ENCODE measurements around the gene KANSL2. TPM values are rescaled to one million over a fixed set of nuclear protein-coding genes. Genes with fewer than 3 reads are reported as not detected.

The KANSL2 gene
- total and polyA plus RNA-seq, 2 donors (not counting 3 experiments of a cell fraction or from before 2014, with no cell fraction given): 30.5 to 35.8 TPM

- peaks cover 31% of the 10 kb centered on the region in 2 experiments for H3K36me3 ChIP-seq (ENCODE audit: control insufficient read depth in 2 of 2, extremely low read depth in 1 of 2, insufficient read depth in 2 of 2, low read length in 2 of 2)
- FAIRE-seq: no peak
- no peak for DNase-seq (ENCODE audit: low read depth, low spot score)
These were observed 10.7 kb downstream of the KANSL2 start for GRCh38 chr12:48671231-48671856.

GRCh38 chr12:48668996-48669395, 13.0 kb downstream of the KANSL2 start:
- Histone ChIP-seq H3K27me3 (ENCODE audit: control insufficient read depth in 2 of 2, insufficient read depth in 2 of 2, low read length in 2 of 2) (no peaks in the 10 kb centered on the region), H3K79me2 (ENCODE audit: control insufficient read depth, insufficient read depth, low read length) (peaks cover 17% of the 10 kb centered on the region), H3K27ac (ENCODE audit: insufficient read depth, low read depth, low read length) (no peak overlapping the region), H3K4me3 (replicated peaks in 1 of 3; ENCODE audit: insufficient read depth in 1 of 3, low read depth in 1 of 3, low read length in 3 of 3) (no peak overlapping the region), H3K36me3 (ENCODE audit: control insufficient read depth in 2 of 2, extremely low read depth in 1 of 2, insufficient read depth in 2 of 2, low read length in 2 of 2) (peaks cover 31 to 35% of the 10 kb centered on the region in 2 experiments), H3K9me1 (replicated peaks; ENCODE audit: control insufficient read depth, extremely low read depth, insufficient read depth, low read length) (no peaks in the 10 kb centered on the region), H3K9ac (replicated peaks; ENCODE audit: extremely low read depth, insufficient read depth, low read length) (no peak overlapping the region), H2AFZ (ENCODE audit: low read depth, low read length) (no peak overlapping the region), H4K20me1 (replicated peaks; ENCODE audit: control insufficient read depth, extremely low read depth, insufficient read depth, low read length) (no peaks in the 10 kb centered on the region), H3K4me2 (ENCODE audit: insufficient read depth, low read length) (no peak overlapping the region), H3K4me1 (ENCODE audit: control insufficient read depth, extremely low read depth, insufficient read depth, low read length) (no peaks in the 10 kb centered on the region), H3K9me3 (replicated peaks; ENCODE audit: control insufficient read depth, insufficient read depth, low read length) (no peaks in the 10 kb centered on the region)
- TF ChIP-seq FOS (IDR thresholded peaks at IDR 0.05; ENCODE audit: borderline replicate concordance, insufficient read depth, low read length) (no peak), CTCF (IDR thresholded peaks at IDR 0.05; ENCODE audit: extremely low read depth in 1 of 2, insufficient read depth in 1 of 2, low read depth in 1 of 2, low read length in 2 of 2) (no peak), JUN (IDR thresholded peaks at IDR 0.05; ENCODE audit: borderline replicate concordance, insufficient read depth, insufficient read length, low read depth) (no peak), GATA2 (IDR thresholded peaks at IDR 0.05; ENCODE audit: insufficient read depth, insufficient read length, low read depth, low read length) (no peak), POLR2AphosphoS5 (IDR thresholded peaks at IDR 0.05; ENCODE audit: insufficient read depth, low read depth, low read length) (no peak), POLR2A (IDR thresholded peaks at IDR 0.05; ENCODE audit: low read depth, low read length) (no peak), MYC (IDR thresholded peaks at IDR 0.05; ENCODE audit: low read depth, low read length) (no peak), EZH2 (IDR thresholded peaks at IDR 0.05; ENCODE audit: borderline replicate concordance, low read depth, low read length, severe bottlenecking) (no peak)
- TF ChIP-seq, protein P1, sequence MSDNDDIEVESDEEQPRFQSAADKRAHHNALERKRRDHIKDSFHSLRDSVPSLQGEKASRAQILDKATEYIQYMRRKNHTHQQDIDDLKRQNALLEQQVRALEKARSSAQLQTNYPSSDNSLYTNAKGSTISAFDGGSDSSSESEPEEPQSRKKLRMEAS (IDR thresholded peaks at IDR 0.05; ENCODE audit: insufficient read depth, insufficient read length): no peak
- DNase-seq (ENCODE audit: low read depth, low spot score) (no peak), FAIRE-seq (no peak)
- intact Hi-C loops (cut with micrococcal nuclease): loop anchor here (5.0 kb wide), 1 partner anchor 532 kb away; no protein-coding TSS in a partner anchor
- ChIA-PET CTCF (no interaction called here), POLR2A (no interaction called here)
- BruUV-seq (replicated peaks): no TSS peak
- dilution Hi-C loops (cut with MboI; ENCODE audit: extremely low pct_ligation_motif_present, low sequenced_read_pairs): no loop called here

More at GRCh38 chr12:48671231-48671856, 10.7 kb downstream of the KANSL2 start:
- no peaks in the 10 kb centered on the region for H3K9me3 ChIP-seq (replicated peaks; ENCODE audit: control insufficient read depth, insufficient read depth, low read length)
- TF ChIP-seq MYC (IDR thresholded peaks at IDR 0.05; ENCODE audit: low read depth, low read length) (no peak), POLR2AphosphoS5 (IDR thresholded peaks at IDR 0.05; ENCODE audit: insufficient read depth, low read depth, low read length) (no peak), FOS (IDR thresholded peaks at IDR 0.05; ENCODE audit: borderline replicate concordance, insufficient read depth, low read length) (no peak)
- BruUV-seq (replicated peaks): no TSS peak
- H3K27me3 ChIP-seq (ENCODE audit: control insufficient read depth in 2 of 2, insufficient read depth in 2 of 2, low read length in 2 of 2): no peaks in the 10 kb centered on the region
- POLR2A ChIA-PET: no interaction called here
- H3K9ac ChIP-seq (replicated peaks; ENCODE audit: extremely low read depth, insufficient read depth, low read length): no peak overlapping the region
- no peaks in the 10 kb centered on the region for H4K20me1 ChIP-seq (replicated peaks; ENCODE audit: control insufficient read depth, extremely low read depth, insufficient read depth, low read length)
- dilution Hi-C loops (cut with MboI; ENCODE audit: extremely low pct_ligation_motif_present, low sequenced_read_pairs): no loop called here
- intact Hi-C loops (cut with micrococcal nuclease): no loop called here
- CTCF ChIA-PET: interaction anchor here (1.0 to 1.3 kb wide), 3 partner anchors 11 to 474 kb away, joined by 3 read pairs; partner anchors contain the start of gene KANSL2
- peaks cover 35% of the 10 kb centered on the region for H3K79me2 ChIP-seq (ENCODE audit: control insufficient read depth, insufficient read depth, low read length)
- no peaks in the 10 kb centered on the region for H3K4me1 ChIP-seq (ENCODE audit: control insufficient read depth, extremely low read depth, insufficient read depth, low read length)
- H2AFZ ChIP-seq (ENCODE audit: low read depth, low read length): no peak overlapping the region
- H3K4me3 ChIP-seq (replicated peaks in 1 of 3; ENCODE audit: insufficient read depth in 1 of 3, low read depth in 1 of 3, low read length in 3 of 3): no peak overlapping the region
- no peak overlapping the region for H3K4me2 ChIP-seq (ENCODE audit: insufficient read depth, low read length)
- no peak overlapping the region for H3K27ac ChIP-seq (ENCODE audit: insufficient read depth, low read depth, low read length)
- no peaks in the 10 kb centered on the region for H3K9me1 ChIP-seq (replicated peaks; ENCODE audit: control insufficient read depth, extremely low read depth, insufficient read depth, low read length)
